ENCODE measurements around the gene TGM5.
"Not testable (repeated sequence)": the region's sequence is repeated elsewhere in the genome, so short reads cannot be mapped to it uniquely, and the experiment has no call there.

GRCh38 chr15:43197773-43198172 is 69.0 kb downstream of the TGM5 start:
- TF ChIP-seq CTCF (conservative IDR thresholded peaks at IDR 0.05); ZFX (IDR thresholded peaks at IDR 0.05): not testable (repeated sequence)
